ENCODE data around the gene CMTM8.

The CMTM8 gene

GRCh38 chr3:32310336-32310735 lies 71.9 kb downstream of the CMTM8 start:
- DNase-seq: peak; percentile 13

GRCh38 chr3:32310918-32311839 lies 72.7 kb downstream of the CMTM8 start:
- DNase-seq: no peak

- no peak for DNase-seq
Observed at GRCh38 chr3:32312251-32312650, 73.8 kb downstream of the CMTM8 start.

GRCh38 chr3:32313169-32313568 lies 74.7 kb downstream of the CMTM8 start:
- no peak for DNase-seq

DNA sequence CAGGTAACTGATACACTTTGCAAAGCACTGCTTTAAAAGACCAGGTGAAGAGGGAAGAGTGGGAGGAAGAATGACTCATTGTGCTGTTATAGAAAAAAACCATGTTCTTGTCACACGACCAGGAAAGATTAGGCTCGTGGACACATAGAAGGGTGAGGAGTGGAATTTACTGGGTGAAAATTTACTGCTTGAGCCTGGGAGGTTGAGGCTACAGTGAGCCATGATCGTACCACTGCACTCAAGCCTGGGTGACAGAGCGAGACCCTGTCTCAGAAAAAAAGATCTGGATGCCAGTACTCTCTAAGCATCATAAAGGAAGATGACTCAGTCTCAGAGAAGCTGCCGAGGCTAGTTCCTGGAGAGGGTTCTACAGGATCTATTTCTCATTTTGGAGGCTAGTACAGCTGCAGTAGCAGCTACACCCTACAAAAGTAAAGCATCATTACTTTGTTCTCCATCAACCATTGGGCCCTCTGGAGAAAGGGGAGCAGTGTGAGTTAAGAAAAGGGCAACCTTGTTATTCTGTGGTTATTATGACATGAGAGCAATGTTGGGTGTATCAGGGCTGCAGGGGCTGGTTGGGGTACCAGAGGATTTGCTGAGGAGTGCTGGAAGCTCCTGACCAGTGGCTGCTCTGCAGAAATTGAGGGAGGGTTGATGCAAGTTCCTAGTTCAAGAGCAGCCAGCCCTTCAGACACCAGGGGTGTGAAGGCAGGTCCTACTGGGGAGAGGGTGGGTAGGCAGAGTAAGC lies 75.4 kb downstream of the CMTM8 start:
- no peak for DNase-seq

- DNase-seq: no peak
Observed at GRCh38 chr3:32315441-32315840, 77.0 kb downstream of the CMTM8 start.

DNA sequence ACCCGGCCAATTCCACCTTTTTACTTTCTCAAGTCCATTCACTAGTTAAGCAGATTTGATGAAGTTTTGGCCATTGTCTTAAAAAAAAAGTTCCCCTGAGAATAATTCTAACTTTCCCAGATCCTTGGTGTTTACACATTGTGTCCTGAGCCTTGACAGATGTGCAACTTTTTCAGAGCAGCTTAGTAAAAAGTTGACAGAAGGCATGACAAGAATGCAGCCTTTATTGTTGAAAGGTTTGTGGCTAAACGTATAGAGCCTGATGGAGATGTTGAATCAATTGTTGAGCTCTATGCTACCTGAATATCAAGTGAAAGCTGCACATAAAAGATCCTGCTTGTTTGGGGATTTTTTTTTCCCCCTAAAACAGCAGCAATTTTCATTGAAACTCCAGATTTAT lies 77.8 kb downstream of the CMTM8 start:
- no peak for DNase-seq

GRCh38 chr3:32316976-32317375 lies 78.5 kb downstream of the CMTM8 start:
- DNase-seq: no peak

- DNase-seq: no peak
Observed at GRCh38 chr3:32319607-32320006, 81.1 kb downstream of the CMTM8 start.

- DNase-seq: no peak
Observed at GRCh38 chr3:32320080-32320479, 81.6 kb downstream of the CMTM8 start.

GRCh38 chr3:32321095-32321790 lies 82.8 kb downstream of the CMTM8 start:
- DNase-seq: no peak

- no peak for DNase-seq
Observed at GRCh38 chr3:32322311-32322710, 83.8 kb downstream of the CMTM8 start.

DNA sequence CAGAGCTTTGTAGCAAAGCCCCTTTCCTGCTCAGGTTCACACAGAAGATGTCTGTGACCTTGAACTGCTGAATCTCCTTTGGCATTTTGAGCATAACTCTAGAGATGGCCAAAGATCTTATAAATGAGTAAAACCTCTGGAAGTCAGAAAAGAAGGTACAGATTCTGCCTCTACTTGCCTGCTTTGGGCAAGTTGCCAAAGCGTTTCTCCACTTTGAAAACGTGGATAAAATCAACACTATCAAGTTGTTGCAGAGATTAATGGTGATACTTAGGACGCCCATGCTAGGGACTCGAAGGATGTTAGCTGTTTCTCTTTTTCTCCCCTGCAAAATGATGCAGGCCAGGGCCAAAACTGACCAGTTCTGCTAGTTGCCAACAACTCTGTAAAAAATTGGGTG lies 85.1 kb downstream of the CMTM8 start:
- DNase-seq: no peak

- DNase-seq: no peak
Observed at GRCh38 chr3:32325201-32325600, 86.7 kb downstream of the CMTM8 start.

DNA sequence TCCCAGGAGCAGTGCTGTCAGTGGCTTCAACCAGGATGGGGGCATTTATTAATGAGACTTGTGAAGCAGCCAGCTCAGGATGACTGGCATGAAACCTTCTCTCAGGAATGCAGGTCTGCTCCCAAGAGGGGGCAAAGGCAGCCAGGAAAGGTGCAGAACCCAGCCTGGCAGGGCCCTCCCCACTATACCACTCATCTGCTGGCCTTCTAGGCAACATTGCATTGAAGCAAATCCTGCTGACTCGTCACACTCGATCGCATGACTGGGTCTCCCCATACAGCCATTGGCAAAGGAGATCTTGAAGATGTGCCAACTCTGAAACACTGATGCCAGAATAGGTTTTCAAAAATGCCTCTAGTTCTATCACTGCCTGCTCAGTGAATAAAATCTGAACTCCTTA lies 87.4 kb downstream of the CMTM8 start:
- no peak for DNase-seq

DNA sequence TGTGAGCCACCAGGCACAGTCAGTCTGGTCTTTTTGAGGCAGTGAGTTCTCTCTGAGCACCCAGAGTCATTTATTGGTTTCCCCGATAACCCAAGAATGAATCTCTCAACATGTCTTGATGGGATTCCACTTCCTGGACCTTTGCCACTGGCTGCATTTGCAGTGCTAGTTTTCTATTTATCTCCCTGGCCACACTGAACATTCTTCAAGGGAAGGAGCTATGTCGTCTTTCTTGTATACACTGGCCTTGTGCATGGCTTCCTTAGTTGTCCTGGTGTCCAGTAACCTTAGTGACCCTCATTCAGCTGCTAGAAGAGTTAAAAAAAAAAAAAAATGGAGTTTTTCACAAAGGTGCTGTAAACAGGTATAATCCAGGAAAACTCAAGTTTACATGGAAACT lies 88.3 kb downstream of the CMTM8 start:
- DNase-seq: no peak

DNA sequence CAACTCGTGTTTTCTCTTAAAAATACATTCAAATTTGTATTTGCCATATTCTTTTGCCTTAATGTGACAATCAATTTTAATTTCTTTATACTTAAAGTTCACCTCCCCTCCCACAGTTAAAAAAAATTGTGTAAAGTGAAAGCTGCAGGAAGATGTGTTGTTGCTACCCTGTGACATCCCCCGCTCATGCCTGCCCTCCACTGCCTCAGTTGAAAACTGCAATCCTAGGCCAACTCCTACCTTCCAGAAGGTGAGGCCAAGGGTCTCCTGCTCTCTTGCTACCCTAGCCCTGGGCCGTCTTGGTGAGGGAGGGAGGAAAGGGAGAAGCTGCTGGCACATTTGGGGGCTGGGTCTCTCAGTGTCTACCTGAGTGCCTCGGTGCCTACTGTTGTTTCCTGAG lies 96.2 kb downstream of the CMTM8 start:
- no peak for DNase-seq

GRCh38 chr3:32335365-32336112 lies 97.1 kb downstream of the CMTM8 start:
- no peak for DNase-seq

DNA sequence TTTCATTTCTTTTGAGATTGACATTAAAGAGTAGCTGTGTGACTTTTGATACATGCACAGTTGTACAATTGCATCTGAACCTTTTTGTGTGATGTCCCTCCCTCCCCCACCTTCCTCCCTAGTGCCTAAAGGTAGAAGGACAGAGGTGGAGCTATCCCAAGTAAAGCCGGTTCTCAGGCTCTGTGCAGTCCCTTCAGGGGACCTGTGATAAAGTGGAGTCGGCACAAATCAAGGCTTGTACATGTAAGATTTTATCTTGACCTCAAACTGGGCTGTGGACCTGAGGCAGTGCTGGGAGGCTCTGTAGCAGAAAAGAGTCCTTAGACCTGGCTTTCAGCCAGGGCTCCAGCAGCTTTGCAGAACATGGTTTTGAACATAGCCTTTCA lies 97.6 kb downstream of the CMTM8 start:
- DNase-seq: no peak

DNA sequence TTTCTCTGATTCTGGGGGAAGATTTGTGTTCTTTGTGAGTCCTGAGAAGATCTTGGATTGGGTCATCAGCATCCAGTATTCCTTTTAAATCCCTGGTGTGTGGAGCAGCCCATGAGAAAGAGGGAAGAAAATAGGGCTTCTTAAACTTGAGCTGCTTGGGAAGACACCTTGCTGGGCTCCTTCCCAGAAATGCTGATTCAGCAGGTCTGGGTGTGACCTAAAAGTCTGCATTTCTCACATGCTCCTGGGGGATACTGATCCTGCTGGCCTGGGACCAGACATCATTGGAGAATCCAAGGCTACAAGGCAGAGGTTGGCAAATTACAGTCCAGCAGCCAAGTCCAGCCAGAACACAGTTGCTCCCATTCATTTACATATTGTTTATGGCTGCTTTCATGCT lies 99.0 kb downstream of the CMTM8 start:
- no peak for DNase-seq

- DNase-seq: peak; percentile 22
Observed at GRCh38 chr3:32340039-32340438, 101.6 kb downstream of the CMTM8 start.

DNA sequence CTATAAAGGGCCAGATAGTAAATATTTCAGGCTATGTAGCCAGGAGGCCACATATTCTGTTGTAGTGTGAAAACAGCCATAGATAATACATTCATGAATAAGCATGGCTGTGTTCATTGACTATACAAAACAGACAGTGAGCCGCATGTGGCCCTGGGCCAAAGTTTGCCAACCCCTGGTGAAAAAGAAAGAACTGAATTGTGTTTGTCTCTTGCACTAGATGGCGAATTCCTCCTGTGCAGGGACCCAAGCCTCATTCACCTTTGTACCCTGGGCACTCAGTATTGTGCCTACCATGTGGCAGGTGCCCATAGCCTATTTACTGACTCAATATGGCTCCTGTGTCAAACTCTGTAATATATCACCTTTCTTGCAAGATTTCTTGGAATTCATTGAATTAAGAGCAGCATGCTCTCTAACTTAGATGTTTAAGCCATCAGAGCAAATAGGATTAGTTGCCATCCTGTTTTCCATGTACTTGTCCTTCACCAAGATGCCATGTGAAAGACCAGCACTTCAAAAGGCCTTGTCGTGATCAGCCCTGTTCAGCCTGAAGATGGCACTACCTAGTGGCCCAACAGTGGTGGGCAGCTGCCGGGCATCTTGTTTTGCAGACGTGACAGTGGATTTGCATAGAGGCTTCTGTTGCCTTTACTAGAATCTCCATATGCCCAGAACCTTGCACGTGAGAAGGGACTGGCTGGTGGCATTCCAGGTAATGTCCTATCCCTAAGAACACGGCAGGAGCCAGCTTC lies 102.3 kb downstream of the CMTM8 start:
- no peak for DNase-seq

Measured in NCI-H1105 (cell line).